Measurements from ENCODE around the gene VAMP3. TPM values are rescaled to one million over a fixed set of nuclear protein-coding genes. Genes with fewer than 3 reads are reported as not detected.

VAMP3 gene, protein sequence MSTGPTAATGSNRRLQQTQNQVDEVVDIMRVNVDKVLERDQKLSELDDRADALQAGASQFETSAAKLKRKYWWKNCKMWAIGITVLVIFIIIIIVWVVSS
- 96.1 and 117 TPM in 2 replicates for total RNA-seq

DNA sequence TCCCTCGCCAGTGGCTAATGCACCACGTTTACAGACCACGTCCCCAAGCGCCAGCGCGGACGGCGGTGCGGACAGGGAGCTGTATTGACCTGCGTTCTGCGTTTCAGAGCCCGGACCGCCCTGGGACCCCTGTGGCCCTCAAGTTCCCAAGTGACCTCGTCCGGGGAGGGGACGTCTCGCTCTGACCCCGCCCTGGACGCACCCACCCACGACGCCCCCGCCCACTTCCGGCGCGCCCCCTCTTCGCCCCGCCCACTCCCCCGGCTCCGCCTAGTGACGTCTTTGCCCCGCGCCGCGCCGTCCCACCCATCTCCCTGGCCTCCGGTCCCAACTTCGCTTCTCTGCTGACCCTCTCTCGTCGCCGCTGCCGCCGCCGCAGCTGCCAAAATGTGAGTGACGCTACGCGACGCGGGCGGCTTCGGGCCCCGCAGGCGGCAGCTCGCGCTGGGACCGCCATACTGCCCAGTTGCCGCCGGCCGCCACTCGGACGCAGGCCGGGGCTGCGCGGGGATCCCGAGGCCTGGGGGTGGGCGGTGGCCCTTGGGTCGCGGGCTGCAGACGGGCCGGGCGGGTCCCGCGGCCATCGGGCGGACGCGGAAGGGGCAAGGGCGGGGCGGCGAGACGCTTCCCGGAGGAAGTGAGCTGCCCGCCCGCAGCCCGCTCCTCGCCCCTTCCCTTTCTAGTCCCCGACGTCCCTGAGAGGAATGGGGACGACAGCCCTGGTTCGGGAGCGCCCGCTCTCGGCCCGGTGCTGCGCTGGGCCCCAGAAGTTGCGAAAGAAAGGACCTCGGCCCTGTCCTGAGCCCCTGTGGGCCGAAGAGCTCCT is at the start of gene VAMP3:
Gene VAMP3, plus strand, starts transcription at position 300 of the 826 bp plus-strand sequence. Its CDS starts 88 bp downstream, at position 388.

DNA sequence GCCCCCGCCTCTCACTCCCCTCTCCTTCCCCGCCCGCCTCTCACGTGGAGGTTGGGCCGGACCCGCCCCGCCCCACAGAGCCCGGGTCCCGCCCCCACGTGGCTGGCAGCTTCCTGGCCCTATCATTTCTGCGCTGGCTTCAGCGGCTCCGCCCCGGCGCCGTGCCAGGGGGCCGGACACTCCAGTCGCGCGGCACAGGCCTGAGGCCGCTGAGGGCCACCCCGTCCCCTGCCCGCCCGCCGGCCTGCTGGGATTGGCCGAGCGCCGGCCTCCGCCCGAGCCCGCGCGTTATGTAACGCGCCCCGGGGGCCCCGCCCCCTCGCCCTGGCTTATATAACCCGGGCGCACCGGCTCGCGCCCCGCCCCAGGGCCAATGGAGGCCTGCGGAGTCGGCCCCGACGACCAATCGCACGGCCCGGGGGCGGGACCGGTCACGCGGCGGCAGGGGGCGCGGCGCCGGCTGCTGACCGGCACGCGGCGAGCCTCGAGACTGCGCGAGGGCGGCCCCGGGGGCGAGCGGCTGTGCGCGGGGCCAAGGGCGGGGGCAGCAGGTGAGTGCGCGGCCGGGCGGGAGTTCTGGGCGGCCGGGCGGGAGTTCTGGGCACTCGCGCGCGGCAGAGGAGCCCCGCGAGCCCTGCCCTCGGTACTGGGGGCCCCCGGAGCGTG is 12.9 kb downstream of the VAMP3 start, which contains the start of gene PER3:
Gene PER3, plus strand, starts transcription at position 466 of the 666 bp plus-strand sequence. CDS start 587 bp downstream, outside the sequence.

Other genes with a start within 250 kb of the VAMP3 start
- 7.3 and 9.6 TPM in 2 replicates for gene PER3, start 13.0 kb downstream of the VAMP3 start, total RNA-seq
- gene UTS2, start 81.8 kb downstream of the VAMP3 start, total RNA-seq: not detected in 2 replicates
- 0.17 TPM in 1 of 2 replicates, not detected in the other for gene TNFRSF9, start 169.5 kb downstream of the VAMP3 start, total RNA-seq
- 185 and 323 TPM in 2 replicates for gene PARK7, start 190.4 kb downstream of the VAMP3 start, total RNA-seq